HG02678 (cell line): ENCODE data around the gene YWHAQ.

Experiments
- ATAC-seq: cut with Tn5 transposase; IDR thresholded peaks from one replicate; pipeline ENCODE4 v1.9.1; 2021; ENCODE audit warnings: mild to moderate bottlenecking, moderate library complexity; ENCODE audit not compliant: unreplicated experiment

YWHAQ gene

GRCh38 chr2:9630736-9631552, at the start of gene YWHAQ:
Gene YWHAQ, minus strand, starts transcription at chr2:9630997. Its CDS starts 545 bp downstream, at chr2:9630452.
- ATAC-seq = peak; percentile 91

- ATAC-seq = no peak
Observed at GRCh38 chr2:9680082-9680481, 49.3 kb upstream of the YWHAQ start.

GRCh38 chr2:9679218-9679617, 48.4 kb upstream of the YWHAQ start:
- ATAC-seq = no peak

GRCh38 chr2:9678544-9678943, 47.7 kb upstream of the YWHAQ start:
- ATAC-seq = no peak

GRCh38 chr2:9675415-9676351, 44.9 kb upstream of the YWHAQ start:
- no peak for ATAC-seq

- no peak for ATAC-seq
Observed at GRCh38 chr2:9674891-9675414, 44.2 kb upstream of the YWHAQ start.

- no peak for ATAC-seq
Observed at GRCh38 chr2:9673914-9674481, 43.2 kb upstream of the YWHAQ start.

- ATAC-seq = no peak
Observed at GRCh38 chr2:9668687-9669345, 38.0 kb upstream of the YWHAQ start.

- ATAC-seq = no peak
Observed at GRCh38 chr2:9667826-9668225, 37.0 kb upstream of the YWHAQ start.

- no peak for ATAC-seq
Observed at GRCh38 chr2:9666306-9666705, 35.5 kb upstream of the YWHAQ start.

- ATAC-seq = no peak
Observed at GRCh38 chr2:9665898-9666297, 35.1 kb upstream of the YWHAQ start.

GRCh38 chr2:9664365-9664764, 33.6 kb upstream of the YWHAQ start:
- ATAC-seq = no peak

GRCh38 chr2:9663008-9663879, 32.4 kb upstream of the YWHAQ start:
- ATAC-seq = peak; percentile 76

GRCh38 chr2:9661261-9661660, 30.5 kb upstream of the YWHAQ start:
- no peak for ATAC-seq

- ATAC-seq = no peak
Observed at GRCh38 chr2:9660781-9661180, 30.0 kb upstream of the YWHAQ start.

GRCh38 chr2:9660154-9660553, 29.4 kb upstream of the YWHAQ start:
- ATAC-seq = no peak

- no peak for ATAC-seq
Observed at GRCh38 chr2:9658972-9659371, 28.2 kb upstream of the YWHAQ start.

GRCh38 chr2:9657731-9658130, 26.9 kb upstream of the YWHAQ start:
- ATAC-seq = no peak

GRCh38 chr2:9657083-9657482, 26.3 kb upstream of the YWHAQ start:
- no peak for ATAC-seq

- ATAC-seq = peak; percentile 92
Observed at GRCh38 chr2:9656270-9656766, 25.5 kb upstream of the YWHAQ start.
